RPMI8226 (cell line): ENCODE data around the gene PLXNA4.

Source experiments
- DNase-seq: peaks from one replicate; pipeline ENCODE4 v3.0.0-alpha.2; 2015

Gene PLXNA4

GRCh38 chr7:132377703-132378584 is 198.3 kb downstream of the PLXNA4 start:
- DNase-seq = no peak

GRCh38 chr7:132377015-132377414 is 199.3 kb downstream of the PLXNA4 start:
- no peak for DNase-seq

GRCh38 chr7:132376361-132377013 is 199.8 kb downstream of the PLXNA4 start:
- no peak for DNase-seq

- DNase-seq = no peak
Observed at GRCh38 chr7:132373879-132374278, 202.4 kb downstream of the PLXNA4 start.

- DNase-seq = no peak
Observed at GRCh38 chr7:132373041-132373440, 203.2 kb downstream of the PLXNA4 start.

GRCh38 chr7:132371948-132372347 is 204.3 kb downstream of the PLXNA4 start:
- DNase-seq = no peak

GRCh38 chr7:132368246-132368900 is 207.9 kb downstream of the PLXNA4 start:
- peak; percentile 97 for DNase-seq

GRCh38 chr7:132367795-132368194 is 208.5 kb downstream of the PLXNA4 start:
- no peak for DNase-seq

- no peak for DNase-seq
Observed at GRCh38 chr7:132367004-132367403, 209.3 kb downstream of the PLXNA4 start.

- peak; percentile 53 for DNase-seq
Observed at GRCh38 chr7:132364226-132364625, 212.0 kb downstream of the PLXNA4 start.

- no peak for DNase-seq
Observed at GRCh38 chr7:132362059-132362458, 214.2 kb downstream of the PLXNA4 start.

GRCh38 chr7:132361146-132361545 is 215.1 kb downstream of the PLXNA4 start:
- DNase-seq = no peak

- DNase-seq = no peak
Observed at GRCh38 chr7:132359743-132360142, 216.5 kb downstream of the PLXNA4 start.

- DNase-seq = no peak
Observed at GRCh38 chr7:132355048-132355447, 221.2 kb downstream of the PLXNA4 start.

GRCh38 chr7:132354527-132354926 is 221.7 kb downstream of the PLXNA4 start:
- DNase-seq = peak; percentile 52

GRCh38 chr7:132353936-132354335 is 222.3 kb downstream of the PLXNA4 start:
- no peak for DNase-seq

GRCh38 chr7:132352800-132353199 is 223.5 kb downstream of the PLXNA4 start:
- no peak for DNase-seq

GRCh38 chr7:132351954-132352499 is 224.2 kb downstream of the PLXNA4 start:
- DNase-seq = no peak

- DNase-seq = no peak
Observed at GRCh38 chr7:132350741-132351140, 225.5 kb downstream of the PLXNA4 start.

GRCh38 chr7:132349075-132349474 is 227.2 kb downstream of the PLXNA4 start:
- DNase-seq = no peak

GRCh38 chr7:132348341-132348740 is 227.9 kb downstream of the PLXNA4 start:
- DNase-seq = no peak

GRCh38 chr7:132347858-132348257 is 228.4 kb downstream of the PLXNA4 start:
- no peak for DNase-seq

- DNase-seq = no peak
Observed at GRCh38 chr7:132347123-132347522, 229.1 kb downstream of the PLXNA4 start.
